HG03432 (cell line): Measurements from ENCODE around the gene ZSCAN2.
"Not testable (repeated sequence)": the region's sequence is repeated elsewhere in the genome, so short reads cannot be mapped to it uniquely, and the experiment has no call there.

Experiments
- ATAC-seq: cut with Tn5 transposase; IDR thresholded peaks from one replicate; pipeline ENCODE4 v1.9.1; 2021; ENCODE audit warnings: mild to moderate bottlenecking, moderate library complexity; ENCODE audit not compliant: unreplicated experiment

ZSCAN2 gene

DNA sequence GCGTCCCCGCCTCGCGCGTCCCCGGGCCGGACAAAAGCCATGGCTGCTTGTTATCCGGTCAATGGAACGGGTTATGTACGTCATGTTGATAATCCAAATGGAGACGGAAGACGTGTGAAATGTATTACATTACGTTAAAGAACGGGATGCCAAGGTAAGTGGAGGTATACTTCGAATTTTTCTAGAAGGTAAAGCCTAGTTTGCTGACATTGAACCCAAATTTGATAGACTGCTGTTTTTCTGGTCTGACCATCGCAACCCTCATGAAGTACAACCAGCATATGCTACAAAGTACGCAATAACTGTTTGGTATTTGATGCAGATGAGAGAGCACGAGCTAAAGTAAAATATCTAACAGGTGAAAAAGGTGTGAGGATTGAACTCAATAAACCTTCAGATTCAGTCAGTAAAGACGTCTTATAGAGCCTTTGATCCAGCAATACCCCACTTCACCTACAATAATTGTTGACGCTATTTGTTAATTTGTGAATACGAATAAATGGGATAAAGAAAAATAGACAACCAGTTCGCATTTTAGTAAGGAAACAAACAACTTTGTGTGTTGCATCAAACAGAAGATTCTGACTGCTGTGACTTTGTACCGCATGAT lies 33.5 kb downstream of the ZSCAN2 start:
- ATAC-seq, result no peak

DNA sequence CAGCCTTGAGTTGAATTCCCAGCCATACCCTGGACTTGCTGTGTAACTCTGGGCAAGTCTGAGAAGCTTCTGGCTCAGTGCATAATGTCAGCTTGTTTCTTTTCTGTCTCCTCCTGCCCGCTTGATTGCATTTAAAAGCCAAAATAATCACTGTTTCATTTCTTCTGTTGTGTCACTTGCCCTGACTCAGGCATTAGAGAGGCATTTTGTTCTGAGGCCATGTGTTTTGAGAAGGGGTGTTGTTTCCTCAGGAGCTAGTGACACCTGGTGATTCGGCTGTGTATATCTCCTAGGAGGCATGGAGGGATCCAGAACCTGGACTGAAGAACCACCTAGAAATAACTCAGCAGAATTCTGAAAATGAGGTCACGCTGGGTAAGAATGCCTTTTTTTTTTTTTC lies 37.3 kb downstream of the ZSCAN2 start:
- ATAC-seq, result no peak

DNA sequence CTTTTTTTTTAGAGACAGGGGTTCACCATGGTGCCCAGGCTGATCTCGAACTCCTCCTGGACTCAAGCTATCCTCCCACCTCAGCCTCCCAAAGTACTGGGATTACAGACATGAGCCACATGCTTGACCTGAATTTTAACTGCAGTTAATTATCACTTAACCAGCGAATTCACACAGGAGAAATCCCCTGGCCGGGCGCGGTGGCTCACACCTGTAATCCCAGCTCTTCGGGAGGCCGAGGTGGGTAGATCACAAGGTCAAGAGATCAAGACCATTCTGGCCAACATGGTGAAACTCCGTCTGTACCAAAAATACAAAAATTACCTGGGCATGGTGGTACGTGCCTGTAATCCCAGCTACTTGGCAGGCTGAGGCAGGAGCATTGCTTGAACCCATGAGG lies 41.1 kb downstream of the ZSCAN2 start:
- not testable (repeated sequence) for ATAC-seq

DNA sequence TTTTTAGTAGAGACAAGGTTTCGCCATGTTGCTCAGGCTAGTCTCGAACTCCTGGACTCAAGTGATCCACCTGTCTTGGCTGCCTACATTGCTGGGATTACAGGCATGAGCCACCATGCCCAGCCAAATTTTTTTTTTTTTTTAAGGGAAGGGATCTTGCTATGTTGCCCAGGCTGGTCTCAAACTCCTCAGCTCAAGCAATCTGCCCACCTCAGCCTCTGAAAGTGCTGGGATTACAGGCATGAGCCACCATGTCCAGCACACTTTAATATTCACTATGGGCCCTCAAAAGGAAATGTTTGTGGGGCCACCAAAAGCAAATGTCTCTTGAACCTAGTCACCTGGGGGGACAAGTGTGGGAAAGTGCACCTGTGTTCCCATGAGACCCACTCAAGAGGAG lies 41.8 kb downstream of the ZSCAN2 start:
- ATAC-seq, result not testable (repeated sequence)

DNA sequence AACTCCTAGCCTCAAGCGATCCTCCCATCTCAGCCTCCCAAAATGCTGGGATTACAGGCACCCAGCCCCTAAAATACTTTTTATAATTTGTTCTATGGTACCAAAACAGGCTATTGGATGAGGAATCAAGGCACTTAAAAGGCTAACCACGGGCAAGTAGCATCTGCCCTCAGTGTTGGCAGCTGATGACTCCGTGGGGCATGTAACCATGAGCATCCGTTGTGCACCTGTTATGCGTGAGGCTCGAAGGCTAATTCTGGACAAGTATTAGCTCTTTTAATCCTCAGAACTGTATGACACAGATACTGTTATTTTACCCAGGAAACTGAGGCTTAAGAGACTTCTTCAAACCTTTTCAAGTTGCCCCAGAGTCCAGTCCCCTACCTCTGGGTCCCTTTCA lies 43.0 kb downstream of the ZSCAN2 start:
- no peak for ATAC-seq

DNA sequence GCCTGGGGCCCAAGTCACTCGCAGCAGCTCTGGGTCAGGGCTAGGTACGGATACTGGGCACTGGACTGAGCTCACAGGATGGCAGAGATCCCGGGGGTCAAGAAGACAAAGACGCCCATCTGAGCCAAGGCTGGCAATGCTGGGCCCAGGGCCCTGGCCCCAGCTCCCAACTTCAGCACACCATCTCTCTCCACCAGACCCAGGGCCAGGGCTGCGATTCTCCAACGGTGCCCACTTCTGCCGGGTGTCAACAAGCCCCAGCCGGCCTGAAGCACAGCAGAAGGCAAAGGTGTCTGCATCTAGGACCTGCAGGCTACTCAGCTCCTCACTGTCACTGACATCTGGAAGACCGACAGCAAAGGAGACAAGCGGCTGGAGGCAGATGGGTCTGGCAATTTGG lies 44.7 kb downstream of the ZSCAN2 start:
- ATAC-seq, result no peak

DNA sequence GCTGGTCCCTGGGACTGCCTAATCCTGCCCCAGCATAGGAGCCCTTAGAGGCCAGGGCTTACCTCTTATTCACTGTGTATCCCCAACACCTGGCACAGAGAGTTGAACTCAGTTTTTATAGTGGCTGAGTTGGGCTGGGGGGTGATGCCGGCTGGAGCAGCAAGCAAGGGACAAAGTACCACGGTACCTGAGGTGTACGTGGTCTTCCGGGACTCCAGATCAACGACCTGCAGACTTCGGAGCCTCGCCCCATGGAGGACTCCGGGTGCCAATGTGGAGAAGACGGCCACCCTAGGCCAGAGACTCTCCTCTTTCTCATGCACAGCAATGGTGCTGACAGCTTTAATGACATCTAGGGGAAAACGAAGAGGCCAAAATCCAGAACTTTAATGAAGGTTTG lies 45.2 kb downstream of the ZSCAN2 start:
- ATAC-seq, result no peak

DNA sequence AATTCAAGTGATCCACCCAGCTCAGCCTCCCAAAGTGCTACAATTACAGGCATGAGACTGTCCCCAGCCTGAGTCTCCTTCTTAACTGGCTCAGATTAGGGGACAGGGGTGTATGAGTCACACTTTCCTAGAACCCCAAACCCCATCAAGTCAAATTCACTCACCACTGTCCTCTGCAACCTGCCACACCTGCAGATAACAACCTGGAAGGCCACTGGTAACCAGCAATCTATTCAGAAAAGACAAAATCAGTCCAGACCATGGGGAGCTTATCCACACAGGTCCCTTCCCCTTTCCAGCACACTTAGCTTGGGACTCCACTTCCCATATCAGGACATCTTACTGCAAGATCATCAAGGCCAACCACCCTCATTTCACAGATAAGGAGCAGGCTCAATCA lies 46.9 kb downstream of the ZSCAN2 start:
- ATAC-seq, result no peak

DNA sequence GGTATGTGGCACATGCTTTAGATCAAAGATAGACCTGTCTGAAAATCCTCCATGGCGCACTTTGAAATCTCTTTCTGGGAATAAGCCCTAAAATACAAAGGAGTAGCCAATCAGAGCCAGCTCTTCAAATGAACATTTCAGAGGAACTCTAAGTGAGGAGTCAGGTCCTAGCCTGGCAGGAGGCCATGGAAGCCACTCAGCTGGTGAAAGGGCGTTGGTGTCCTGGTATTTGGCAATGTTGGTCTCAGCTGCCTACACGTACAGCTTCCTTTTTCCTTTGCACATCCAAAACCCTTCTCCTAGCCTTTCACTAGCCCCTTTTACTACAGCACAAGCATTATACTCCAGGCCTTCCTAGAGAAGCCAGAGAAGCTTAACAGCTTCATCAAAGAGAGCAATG lies 47.7 kb downstream of the ZSCAN2 start:
- ATAC-seq, result no peak

DNA sequence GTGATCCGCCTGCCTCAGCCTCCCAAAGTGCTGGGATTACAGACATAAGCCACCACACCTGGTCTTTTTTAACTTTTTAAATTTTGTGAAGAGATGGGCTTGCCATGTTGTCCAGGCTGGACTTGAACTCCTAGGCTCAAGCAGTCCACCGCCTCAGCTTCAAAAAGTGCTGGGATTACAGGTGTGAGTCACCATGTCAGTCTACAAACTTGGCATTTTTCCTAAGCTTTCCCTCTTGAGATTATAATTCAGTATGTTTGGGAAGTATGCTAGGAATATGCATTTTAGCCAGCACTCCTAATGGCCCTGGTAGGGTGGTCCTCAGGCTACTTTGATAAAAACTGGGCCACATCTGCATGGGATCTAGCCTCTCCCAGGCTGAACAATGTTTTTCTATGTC lies 48.9 kb downstream of the ZSCAN2 start:
- ATAC-seq, result no peak

DNA sequence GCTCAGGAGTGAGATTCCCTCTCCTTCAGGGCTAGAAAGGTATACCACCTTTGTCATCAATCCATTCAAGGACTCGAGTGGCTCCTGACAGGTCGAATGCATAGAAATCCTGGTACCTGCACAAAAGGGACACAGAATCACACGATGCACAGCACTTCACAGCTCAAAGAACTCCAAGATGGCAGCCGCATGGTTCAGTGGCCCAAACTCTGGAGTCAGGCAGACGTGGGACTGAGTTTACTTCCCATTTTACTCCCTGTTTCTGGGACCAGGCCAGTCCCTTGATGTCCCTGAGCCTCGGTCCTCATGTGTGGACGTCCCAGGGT lies 52.7 kb downstream of the ZSCAN2 start:
- no peak for ATAC-seq

DNA sequence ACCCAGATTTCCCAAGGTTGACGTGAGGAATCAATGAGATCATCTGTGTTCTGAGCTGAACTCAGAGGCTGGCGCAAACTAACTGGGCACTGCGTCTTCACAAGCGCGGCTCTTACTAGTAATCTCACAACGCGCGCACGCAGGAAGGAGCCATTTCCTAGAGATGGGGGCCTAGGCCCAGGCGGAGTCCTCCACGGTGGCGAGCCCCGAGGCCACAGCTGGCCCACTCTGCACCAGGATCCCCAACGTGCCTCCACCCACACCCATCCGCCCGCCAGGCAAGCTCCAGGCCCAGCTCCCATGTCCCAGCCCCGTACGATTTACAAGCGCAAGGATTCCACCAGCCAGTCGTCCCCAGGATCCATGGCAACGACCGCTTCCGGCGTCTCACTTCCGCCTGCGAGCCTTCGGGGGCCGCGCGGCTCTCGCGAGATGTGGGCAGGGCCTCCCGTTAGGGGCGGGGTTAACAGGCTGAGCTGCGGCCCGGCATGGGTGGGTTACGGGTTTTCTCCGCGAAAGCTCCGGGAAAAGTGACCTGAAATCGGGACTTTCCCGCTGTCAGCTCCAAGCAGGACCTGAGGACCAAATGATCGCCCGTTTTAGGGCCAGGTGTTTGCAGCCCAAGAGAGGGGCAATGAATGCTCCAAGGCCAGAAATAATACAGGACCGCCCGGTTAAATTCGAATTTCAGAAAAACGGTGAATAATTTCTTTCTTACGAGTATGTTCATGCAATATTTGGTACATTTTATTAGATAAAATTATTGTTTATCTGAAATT lies 53.3 kb downstream of the ZSCAN2 start, which contains the start of gene WDR73:
Gene WDR73 (minus strand): TSS at position 374 of the 779 bp plus-strand sequence. CDS start 9 bp downstream, at position 365.
- peak; percentile 85 for ATAC-seq

DNA sequence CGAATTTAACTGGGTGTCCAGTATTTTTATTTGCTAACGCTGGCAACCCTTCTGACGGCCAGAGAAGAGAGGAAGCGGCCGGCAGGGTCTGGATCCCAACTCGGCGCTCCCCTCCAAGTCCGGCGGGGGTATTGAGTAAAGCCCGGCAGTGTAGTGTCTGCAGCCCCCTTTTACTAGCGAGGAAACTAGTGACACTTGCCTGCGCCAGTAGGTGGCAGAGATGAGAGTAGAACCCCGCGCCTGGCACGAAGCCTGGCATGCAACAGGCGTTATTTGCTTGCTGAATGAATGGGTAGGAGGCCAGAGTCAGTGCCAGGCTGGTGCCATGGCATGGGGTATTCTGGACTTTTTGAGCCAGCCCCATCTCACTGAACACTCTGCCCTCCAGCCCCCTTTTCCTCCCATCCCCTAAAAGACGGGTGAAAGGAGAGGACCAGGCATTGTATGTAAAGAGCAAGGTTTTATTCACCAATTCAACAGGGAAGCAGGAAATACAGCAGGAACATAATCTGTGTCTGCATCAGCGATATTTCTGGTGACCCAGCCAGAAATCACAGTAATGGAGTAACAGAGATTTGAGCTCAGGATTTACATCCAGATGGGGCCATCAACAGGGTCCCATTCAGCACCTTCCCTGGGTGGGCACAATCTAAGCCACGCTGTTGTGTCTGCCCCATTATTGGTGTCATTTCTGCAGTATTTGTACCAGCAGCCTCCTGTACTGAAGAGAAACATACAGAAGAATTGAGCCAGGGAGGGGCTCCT lies 54.1 kb downstream of the ZSCAN2 start:
- peak; percentile 36 for ATAC-seq

DNA sequence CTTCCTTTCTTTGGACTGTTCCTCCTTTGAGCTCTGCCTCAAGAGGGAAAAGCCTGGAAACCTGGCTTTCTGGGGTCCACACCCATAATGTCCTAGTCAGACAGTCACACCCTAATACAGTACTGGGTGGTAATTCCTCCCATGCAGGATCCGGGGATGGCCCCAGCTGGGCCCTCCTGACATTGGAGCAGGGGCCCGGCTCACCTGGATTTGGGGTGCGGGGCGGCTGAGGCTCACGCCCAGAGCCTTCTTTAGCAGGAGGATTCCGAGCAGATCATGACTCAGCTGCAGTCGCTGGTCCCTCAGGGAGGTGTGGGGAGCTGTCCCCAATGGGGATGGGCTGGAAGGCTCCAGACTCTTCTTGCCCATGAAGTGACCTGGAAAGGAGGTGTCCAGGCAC lies 56.2 kb downstream of the ZSCAN2 start:
- ATAC-seq, result no peak

DNA sequence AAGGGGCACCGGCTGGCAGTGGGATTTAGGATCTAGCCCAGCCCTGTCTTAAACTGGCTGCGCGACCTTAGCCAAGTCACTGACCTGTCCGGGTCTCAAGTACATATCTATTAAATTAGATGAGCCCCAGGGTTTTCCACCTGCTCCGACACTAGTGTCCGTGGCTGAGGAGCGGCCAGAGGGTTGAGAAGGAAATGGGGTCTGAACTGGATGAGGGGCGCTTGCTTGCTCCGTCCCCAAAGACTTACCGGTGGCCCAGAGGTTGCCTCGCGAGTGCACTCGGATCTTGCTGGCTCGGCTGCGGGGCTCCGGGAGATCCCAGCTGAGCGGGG lies 56.9 kb downstream of the ZSCAN2 start:
- ATAC-seq, result no peak

DNA sequence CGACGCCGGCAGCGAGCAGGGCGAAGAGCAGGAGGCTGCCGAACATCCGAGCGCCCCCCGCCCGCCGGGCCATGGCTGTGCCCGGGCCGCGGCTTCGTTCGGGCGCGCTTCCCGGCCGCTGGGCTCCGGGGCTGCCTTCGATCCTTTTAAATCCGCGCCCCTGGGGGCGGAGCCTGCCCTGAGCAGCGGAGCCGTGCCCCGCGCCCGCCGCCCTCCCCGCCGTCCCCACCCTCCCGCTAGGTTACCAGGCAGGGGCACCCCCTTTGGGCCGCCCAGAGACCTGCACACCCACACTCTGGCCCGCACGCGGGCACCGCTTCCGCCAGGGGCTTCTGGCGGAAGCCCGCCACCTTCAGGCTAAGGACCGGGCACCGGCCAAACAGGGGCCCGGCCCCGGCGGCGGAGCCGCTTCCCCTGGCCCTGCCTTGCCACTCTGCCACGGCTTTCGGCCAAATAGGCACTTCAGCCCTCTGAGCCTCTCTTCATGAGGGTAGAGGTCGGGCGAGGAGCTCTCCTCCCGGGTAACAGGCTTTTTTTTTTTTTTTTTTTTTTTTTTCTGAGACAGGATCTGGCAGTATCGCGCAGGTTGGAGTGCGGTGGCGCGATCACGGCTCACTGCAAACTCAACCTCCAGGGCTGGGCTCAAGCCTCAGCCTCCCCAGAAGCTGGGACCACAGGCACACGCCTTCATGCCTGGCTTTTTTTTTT lies 57.4 kb downstream of the ZSCAN2 start, which contains the start of gene NMB:
Gene NMB (minus strand): TSS at position 120 of the 708 bp plus-strand sequence. CDS start 47 bp downstream, at position 73.
- ATAC-seq, result peak; percentile 68

DNA sequence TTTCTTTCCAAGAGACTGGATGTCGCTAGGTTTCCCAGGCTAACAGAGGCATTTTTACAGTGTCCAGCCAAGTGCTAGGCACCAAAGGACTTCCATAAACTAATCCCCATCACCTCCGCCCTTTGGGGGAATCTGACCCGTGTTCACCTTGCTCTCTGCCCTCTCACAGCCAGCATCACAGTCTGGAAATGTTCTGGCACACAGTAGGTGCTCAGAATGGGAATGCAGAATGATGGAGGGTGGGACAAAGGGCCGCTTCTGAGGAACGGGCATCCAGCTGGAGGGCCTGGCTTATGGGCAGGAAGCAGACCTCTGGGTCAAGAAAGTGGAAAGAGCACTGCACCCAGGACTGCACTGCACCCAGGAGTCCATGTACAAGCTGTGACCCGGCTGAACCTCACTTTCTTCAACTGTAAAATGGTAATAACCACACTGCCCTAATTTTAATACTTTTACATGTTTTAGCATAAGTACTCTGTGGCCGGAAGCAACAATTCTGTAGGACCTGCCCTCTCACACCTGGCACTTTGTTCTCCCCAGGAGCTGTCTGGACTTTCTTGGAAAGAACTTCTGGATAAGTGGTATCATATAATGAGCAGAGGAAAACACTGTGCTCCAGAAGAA lies 58.1 kb downstream of the ZSCAN2 start:
- no peak for ATAC-seq

DNA sequence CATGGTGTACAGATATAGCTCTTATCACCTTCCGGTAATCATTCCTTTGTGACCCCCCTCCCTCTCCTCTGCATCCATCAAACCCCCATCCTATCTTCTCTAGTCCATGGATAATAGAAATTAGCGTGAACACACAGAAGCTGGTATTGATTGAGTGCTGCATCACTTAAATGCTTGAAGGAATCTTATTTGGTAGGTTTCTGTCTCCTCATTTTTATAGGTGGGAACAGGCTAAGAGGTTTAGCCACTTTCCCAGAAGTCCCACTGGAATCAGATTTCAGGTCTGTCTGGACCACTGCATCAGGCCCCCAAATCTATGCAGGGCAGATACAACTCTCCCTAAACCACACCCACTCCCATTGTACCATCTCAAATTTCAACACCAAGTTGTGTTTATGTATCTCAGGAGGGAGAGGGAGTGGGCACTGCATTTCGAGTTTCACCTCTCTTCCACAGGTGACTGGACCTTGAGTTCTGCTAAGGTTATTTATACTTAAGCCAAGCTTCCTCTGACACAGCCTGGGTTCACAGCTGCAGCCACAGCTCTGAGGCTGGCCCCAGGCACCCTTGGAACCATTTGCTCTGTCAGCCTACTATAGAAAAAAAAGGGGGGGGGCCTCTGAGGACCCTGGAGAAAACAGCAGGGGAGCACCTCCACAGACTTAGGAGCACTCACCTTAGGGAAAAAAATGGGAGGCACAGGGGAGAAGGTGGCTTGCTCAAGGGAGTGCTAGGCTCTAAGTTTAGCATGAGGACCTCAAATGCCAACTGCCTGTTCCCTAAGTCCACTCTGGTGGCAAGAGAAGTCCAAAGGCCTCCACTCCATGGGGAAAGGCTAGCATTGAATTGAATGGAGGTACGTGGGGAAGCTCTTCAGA lies 59.3 kb downstream of the ZSCAN2 start:
- ATAC-seq, result no peak

DNA sequence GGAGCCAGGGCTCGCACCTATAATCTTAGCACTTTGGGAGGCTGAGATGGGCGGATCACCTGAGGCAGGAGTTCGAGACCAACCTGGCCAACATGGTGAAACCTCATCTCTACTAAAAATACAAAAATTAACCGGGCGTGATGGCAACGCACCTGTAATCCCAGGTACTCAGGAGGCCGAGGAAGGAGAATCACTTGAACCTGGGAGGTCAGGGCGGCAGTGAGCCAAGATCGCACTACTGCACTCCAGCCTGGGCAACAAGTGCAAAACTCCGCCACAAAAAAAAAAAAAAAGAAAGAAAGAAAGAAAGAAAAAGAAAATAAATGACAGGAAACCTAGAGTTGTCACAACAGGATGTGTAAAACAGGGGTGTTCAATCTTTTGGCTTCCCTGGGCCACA lies 60.2 kb downstream of the ZSCAN2 start:
- ATAC-seq, result no peak

DNA sequence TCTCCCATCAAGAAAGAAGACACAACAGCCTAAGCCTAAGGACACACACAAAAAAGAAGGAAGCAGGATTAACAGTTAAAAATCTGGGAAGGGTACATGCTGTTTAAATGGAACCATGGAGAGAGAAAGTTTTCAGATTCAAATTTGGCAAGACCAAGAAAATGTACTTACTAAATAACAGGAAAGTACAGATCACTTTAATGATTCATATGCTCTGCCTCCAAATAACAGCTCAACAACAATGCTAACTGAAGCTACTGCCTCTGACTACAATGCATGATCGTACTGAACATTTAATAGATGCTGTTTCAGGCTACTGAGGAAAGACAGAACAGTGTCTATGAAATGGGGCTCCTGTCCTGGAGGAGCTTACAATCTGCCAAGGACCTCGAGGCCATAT lies 65.6 kb downstream of the ZSCAN2 start:
- ATAC-seq, result no peak
